K562 (cell line): Measurements from ENCODE around the gene ARL13A. TPM values are rescaled to one million over a fixed set of nuclear protein-coding genes. Genes with fewer than 3 reads are reported as not detected.

Source experiments
- ATAC-seq: fragments of 200-7000 bp; cut with Tn5 transposase; 3 replicates; pipeline ENCODE4 v1.9.1; 2020; ENCODE audit warnings: moderate library complexity
- BruUV-seq: library from RNA; stranded (reverse); fragments of 400-500 nt; replicated peaks from 2 replicates; lab custom pipeline; 2021; lab: Mats Ljungman, UMichigan
- CTCF ChIA-PET: fragments of 300-600 bp; formaldehyde crosslinking; extraction: SDS; loops from one replicate; lab custom pipeline; 2021; ENCODE audit warnings: low intra/inter-chr PET ratio; lab: Yijun Ruan, JAX
- POLR2A ChIA-PET: fragments of 300-600, 350-650 bp; sonication (Branson Sonifier 250); formaldehyde crosslinking; extraction: SDS; loops from one replicate; lab custom pipeline; 2021; ENCODE audit warnings: antibody characterized with exemption, inconsistent platforms; lab: Yijun Ruan, JAX
- DNase-seq, 4 experiments: peaks; one replicate each; pipeline versions ENCODE4 v3.0.0 to v3.0.0-alpha.2; 2011 to 2018; ENCODE audit warnings: low spot score in 3 of 4, mixed read lengths in 3 of 4; ENCODE audit errors: extremely low read depth in 1 of 4
- FAIRE-seq: peaks from 2 replicates; lab custom pipeline; 2011; peaks lifted over from hg19 to GRCh38; lab: Jason Lieb, UNC
- H2AFZ ChIP-seq: 2 replicates; pipeline ENCODE4 v1.6.0; 2011; ENCODE audit warnings: low read depth, low read length, control low read depth, inconsistent platforms
- H3K27ac ChIP-seq: fragments of 200-600 bp; 3 replicates; pipeline ENCODE4 v1.8.0; 2011; ENCODE audit warnings: low read depth, mild to moderate bottlenecking, control low read depth, inconsistent platforms, low read length, moderate library complexity, mixed read lengths; ENCODE audit errors: extremely low read depth
- H3K27me3 ChIP-seq, 2 experiments: fragments of 300-600 bp in 1 of 2; 2 replicates in 1 of 2; 3 replicates in 1 of 2; pipeline versions ENCODE4 v1.6.0 to v1.8.0; 2011; ENCODE audit warnings: inconsistent platforms in 2 of 2, low read length in 2 of 2, mild to moderate bottlenecking in 1 of 2, mixed read lengths in 1 of 2, moderate library complexity in 1 of 2; ENCODE audit not compliant: control insufficient read depth in 2 of 2, insufficient read depth in 2 of 2
- H3K36me3 ChIP-seq: fragments of 300-600 bp; 3 replicates; pipeline ENCODE4 v1.8.0; 2011; ENCODE audit warnings: mild to moderate bottlenecking, low read length, inconsistent platforms; ENCODE audit not compliant: control insufficient read depth, insufficient read depth
- H3K4me1 ChIP-seq, 2 experiments: fragments of 200-600 bp in 1 of 2; replicated peaks in 1 of 2; 2 replicates in 1 of 2; 3 replicates in 1 of 2; pipeline versions ENCODE4 v1.5.1 to v1.8.0; 2011; ENCODE audit warnings: inconsistent platforms in 2 of 2, low read length in 2 of 2, mild to moderate bottlenecking in 1 of 2, mixed read lengths in 1 of 2, moderate library complexity in 1 of 2; ENCODE audit not compliant: control insufficient read depth in 2 of 2, insufficient read depth in 2 of 2
- H3K4me2 ChIP-seq: 2 replicates; pipeline ENCODE4 v1.6.1; 2011; ENCODE audit warnings: low read length, control low read depth, inconsistent platforms, mixed read lengths; ENCODE audit not compliant: insufficient read depth
- H3K4me3 ChIP-seq: fragments of 200-600 bp; sonication (generic), shearing (Covaris generic); 2 replicates; pipeline ENCODE4 v1.5.1; 2016; ENCODE audit warnings: control low read depth, inconsistent platforms
- H3K79me2 ChIP-seq: fragments of 200-600 bp; 3 replicates; pipeline ENCODE4 v1.8.0; 2011; ENCODE audit warnings: low read length, inconsistent platforms; ENCODE audit not compliant: control insufficient read depth, insufficient read depth
- H3K9ac ChIP-seq, 2 experiments: 2 replicates each; pipeline versions ENCODE4 v1.6.0 to v1.6.1; 2011; ENCODE audit warnings: low read depth in 2 of 2, low read length in 2 of 2, control low read depth in 1 of 2, inconsistent platforms in 1 of 2, mild to moderate bottlenecking in 1 of 2, mixed read lengths in 1 of 2; ENCODE audit not compliant: insufficient read depth in 1 of 2
- H3K9me1 ChIP-seq: one replicate; pipeline ENCODE4 v1.6.0; 2011; ENCODE audit warnings: inconsistent platforms, mild to moderate bottlenecking, low read length, moderate library complexity; ENCODE audit not compliant: control insufficient read depth, insufficient read depth
- H3K9me3 ChIP-seq: replicated peaks from 2 replicates; pipeline ENCODE4 v1.5.1; 2011; ENCODE audit warnings: low read depth, low read length, inconsistent platforms; ENCODE audit not compliant: control insufficient read depth, insufficient read depth
- H4K20me1 ChIP-seq: replicated peaks from 2 replicates; pipeline ENCODE4 v1.6.1; 2011; ENCODE audit warnings: low read length, inconsistent platforms, mixed read lengths; ENCODE audit not compliant: control insufficient read depth, insufficient read depth
- CBX1 ChIP-seq: sonication (generic); IDR thresholded peaks from 2 replicates; pipeline ENCODE4 v1.6.1; 2016; ENCODE audit warnings: antibody characterized with exemption, low read depth, mild to moderate bottlenecking
- CTBP1 ChIP-seq: fragments of 450-650 bp; IDR thresholded peaks from 2 replicates; pipeline ENCODE4 v1.6.1; 2016; ENCODE audit warnings: borderline replicate concordance
- HDAC8 ChIP-seq: fragments of 450-650 bp; IDR thresholded peaks from 2 replicates; pipeline ENCODE4 v1.6.1; 2016; ENCODE audit warnings: mild to moderate bottlenecking, missing genetic modification characterization, moderate library complexity, missing compliant biosample characterization
- HSF4 ChIP-seq: fragments of 250-450 bp; sonication (Bioruptor Pico); IDR thresholded peaks from 2 replicates; pipeline ENCODE4 v2.1.2; 2022; ENCODE audit warnings: mild to moderate bottlenecking, moderate library complexity, borderline replicate concordance
- IRF9 ChIP-seq: fragments of 450-650 bp; IDR thresholded peaks from 2 replicates; pipeline ENCODE4 v1.6.1; 2016; ENCODE audit warnings: missing biosample characterization, missing genetic modification characterization
- NFIX ChIP-seq: fragments of 250-450 bp; sonication (Bioruptor Pico); IDR thresholded peaks from 2 replicates; pipeline ENCODE4 v1.4.0; 2020; ENCODE audit warnings: low read depth, mild to moderate bottlenecking, moderate library complexity
- PML ChIP-seq: IDR thresholded peaks from 2 replicates; pipeline ENCODE4 v1.6.1; 2012; ENCODE audit warnings: low read length, inconsistent platforms
- POLR2AphosphoS2 ChIP-seq: IDR thresholded peaks from 2 replicates; pipeline ENCODE4 v1.6.1; 2012; ENCODE audit warnings: low read length, improper control_type of control experiment
- POLR3G ChIP-seq: IDR thresholded peaks from 2 replicates; pipeline ENCODE4 v1.6.1; 2011; ENCODE audit not compliant: insufficient read length, insufficient replicate concordance; ENCODE audit errors: extremely low read depth
- ZBED1 ChIP-seq: IDR thresholded peaks from 2 replicates; pipeline ENCODE4 v1.6.1; 2014
- ZNF507 ChIP-seq: conservative IDR thresholded peaks from 2 replicates; pipeline ENCODE4 v1.6.1; 2017; ENCODE audit warnings: missing genetic modification characterization, missing compliant biosample characterization
- ZNF551 ChIP-seq: fragments of 250-450 bp; sonication (Bioruptor Pico); IDR thresholded peaks from 2 replicates; pipeline ENCODE4 v1.5.0; 2021; ENCODE audit warnings: mild to moderate bottlenecking, moderate library complexity
- WGBS: fragments of 100-300 bp; shearing (Covaris generic); methylation state at CpG from one replicate; pipeline ENCODE4 v1.1.6; 2016; ENCODE audit warnings: low coverage, mixed read lengths; ENCODE audit not compliant: insufficient coverage; ENCODE audit errors: missing lambda C conversion rate; 5-methylcytosine and 5-hydroxymethylcytosine counted together
- in situ Hi-C: fragments of 300-500 bp; cut with MboI; formaldehyde crosslinking; loops from 4 replicates; pipeline ENCODE4 v1.15.0; 2018; ENCODE audit warnings: inconsistent platforms, mixed read lengths
- intact Hi-C: fragments of 100-400 bp; cut with micrococcal nuclease; formaldehyde crosslinking; loops from 2 replicates; pipeline ENCODE4 v1.14.2; 2022
- polyA plus RNA-seq, 8 experiments: library from polyadenylated mRNA; depleted of rRNA in 4 of 8; stranded (reverse) in 5 of 8; unstranded in 3 of 8; fragments of >200 nt; fragmentation: Nextera tagmentation in 2 of 8; fragmentation: Illumina TruSeq in 1 of 8; extraction: Ambion mirVana in 2 of 8; extraction: Trizol in 1 of 8; gene quantifications; 2 replicates each; pipeline versions ENCODE4 v1.2.1 to v1.2.3, GENCODE V29; 2011 to 2014; ENCODE audit warnings: inconsistent platforms in 1 of 8, missing spikeins in 1 of 8
- total RNA-seq, 7 experiments: library from RNA; depleted of rRNA in 6 of 7; stranded (reverse); fragments of >200 nt in 6 of 7; fragmentation: Illumina TruSeq in 2 of 7; extraction: Trizol in 2 of 7; gene quantifications; 2 replicates each; pipeline versions ENCODE4 v1.2.1 to v1.2.3, GENCODE V29; 2011 to 2021; ENCODE audit warnings: low replicate concordance in 1 of 7
- TF ChIP-seq, protein P1 (sequence below), 2 experiments: fragments of 450-650 bp; IDR thresholded peaks; 2 replicates each; pipeline ENCODE4 v1.6.1; 2016; ENCODE audit warnings: mild to moderate bottlenecking in 2 of 2, borderline replicate concordance in 1 of 2, low read depth in 1 of 2, moderate library complexity in 1 of 2
- TF ChIP-seq, protein P2 (sequence below): sonication (generic); formaldehyde crosslinking; IDR thresholded peaks from 2 replicates; pipeline ENCODE4 v1.8.1; 2022; ENCODE audit warnings: missing genetic modification reagents

Gene ARL13A
- total and polyA plus RNA-seq, 9 of the 15 experiments (the other 6 are each of a cell fraction or from before 2014, with no cell fraction given): not detected

DNA sequence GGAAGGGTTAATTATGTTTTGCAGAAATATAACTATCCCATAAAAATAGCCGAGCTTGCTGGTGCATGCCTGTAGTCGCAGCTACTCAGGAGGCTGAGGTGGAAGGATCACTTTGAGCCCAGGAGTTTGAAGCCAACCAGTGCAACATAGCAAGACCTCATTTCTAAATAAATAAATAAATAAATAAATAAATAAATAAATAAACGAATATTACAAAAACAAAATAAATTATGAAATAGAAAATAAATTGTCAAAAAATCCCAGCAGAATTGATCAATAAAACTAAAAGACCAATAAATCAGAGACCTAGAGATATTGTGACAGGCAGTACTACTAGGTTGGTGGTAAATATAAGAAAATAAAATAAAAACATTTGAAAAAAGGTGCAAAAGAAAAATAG, 6.7 kb upstream of the ARL13A start:
- 9% methylated on average over 3 of the region's 3 CpGs for WGBS
- CTCF ChIA-PET: no interaction called here
- intact Hi-C loops: no loop called here
- TF ChIP-seq HSF4 (CRISPR knock-in tag) (no peak), PML (no peak), POLR3G (no peak), HDAC8 (tag) (no peak), CTBP1 (no peak), ZNF507 (tag) (no peak), IRF9 (tag) (no peak), NFIX (CRISPR knock-in tag) (no peak), ZBED1 (no peak), ZNF551 (no peak), POLR2AphosphoS2 (no peak), CBX1 (no peak)
- TF ChIP-seq, protein P1, sequence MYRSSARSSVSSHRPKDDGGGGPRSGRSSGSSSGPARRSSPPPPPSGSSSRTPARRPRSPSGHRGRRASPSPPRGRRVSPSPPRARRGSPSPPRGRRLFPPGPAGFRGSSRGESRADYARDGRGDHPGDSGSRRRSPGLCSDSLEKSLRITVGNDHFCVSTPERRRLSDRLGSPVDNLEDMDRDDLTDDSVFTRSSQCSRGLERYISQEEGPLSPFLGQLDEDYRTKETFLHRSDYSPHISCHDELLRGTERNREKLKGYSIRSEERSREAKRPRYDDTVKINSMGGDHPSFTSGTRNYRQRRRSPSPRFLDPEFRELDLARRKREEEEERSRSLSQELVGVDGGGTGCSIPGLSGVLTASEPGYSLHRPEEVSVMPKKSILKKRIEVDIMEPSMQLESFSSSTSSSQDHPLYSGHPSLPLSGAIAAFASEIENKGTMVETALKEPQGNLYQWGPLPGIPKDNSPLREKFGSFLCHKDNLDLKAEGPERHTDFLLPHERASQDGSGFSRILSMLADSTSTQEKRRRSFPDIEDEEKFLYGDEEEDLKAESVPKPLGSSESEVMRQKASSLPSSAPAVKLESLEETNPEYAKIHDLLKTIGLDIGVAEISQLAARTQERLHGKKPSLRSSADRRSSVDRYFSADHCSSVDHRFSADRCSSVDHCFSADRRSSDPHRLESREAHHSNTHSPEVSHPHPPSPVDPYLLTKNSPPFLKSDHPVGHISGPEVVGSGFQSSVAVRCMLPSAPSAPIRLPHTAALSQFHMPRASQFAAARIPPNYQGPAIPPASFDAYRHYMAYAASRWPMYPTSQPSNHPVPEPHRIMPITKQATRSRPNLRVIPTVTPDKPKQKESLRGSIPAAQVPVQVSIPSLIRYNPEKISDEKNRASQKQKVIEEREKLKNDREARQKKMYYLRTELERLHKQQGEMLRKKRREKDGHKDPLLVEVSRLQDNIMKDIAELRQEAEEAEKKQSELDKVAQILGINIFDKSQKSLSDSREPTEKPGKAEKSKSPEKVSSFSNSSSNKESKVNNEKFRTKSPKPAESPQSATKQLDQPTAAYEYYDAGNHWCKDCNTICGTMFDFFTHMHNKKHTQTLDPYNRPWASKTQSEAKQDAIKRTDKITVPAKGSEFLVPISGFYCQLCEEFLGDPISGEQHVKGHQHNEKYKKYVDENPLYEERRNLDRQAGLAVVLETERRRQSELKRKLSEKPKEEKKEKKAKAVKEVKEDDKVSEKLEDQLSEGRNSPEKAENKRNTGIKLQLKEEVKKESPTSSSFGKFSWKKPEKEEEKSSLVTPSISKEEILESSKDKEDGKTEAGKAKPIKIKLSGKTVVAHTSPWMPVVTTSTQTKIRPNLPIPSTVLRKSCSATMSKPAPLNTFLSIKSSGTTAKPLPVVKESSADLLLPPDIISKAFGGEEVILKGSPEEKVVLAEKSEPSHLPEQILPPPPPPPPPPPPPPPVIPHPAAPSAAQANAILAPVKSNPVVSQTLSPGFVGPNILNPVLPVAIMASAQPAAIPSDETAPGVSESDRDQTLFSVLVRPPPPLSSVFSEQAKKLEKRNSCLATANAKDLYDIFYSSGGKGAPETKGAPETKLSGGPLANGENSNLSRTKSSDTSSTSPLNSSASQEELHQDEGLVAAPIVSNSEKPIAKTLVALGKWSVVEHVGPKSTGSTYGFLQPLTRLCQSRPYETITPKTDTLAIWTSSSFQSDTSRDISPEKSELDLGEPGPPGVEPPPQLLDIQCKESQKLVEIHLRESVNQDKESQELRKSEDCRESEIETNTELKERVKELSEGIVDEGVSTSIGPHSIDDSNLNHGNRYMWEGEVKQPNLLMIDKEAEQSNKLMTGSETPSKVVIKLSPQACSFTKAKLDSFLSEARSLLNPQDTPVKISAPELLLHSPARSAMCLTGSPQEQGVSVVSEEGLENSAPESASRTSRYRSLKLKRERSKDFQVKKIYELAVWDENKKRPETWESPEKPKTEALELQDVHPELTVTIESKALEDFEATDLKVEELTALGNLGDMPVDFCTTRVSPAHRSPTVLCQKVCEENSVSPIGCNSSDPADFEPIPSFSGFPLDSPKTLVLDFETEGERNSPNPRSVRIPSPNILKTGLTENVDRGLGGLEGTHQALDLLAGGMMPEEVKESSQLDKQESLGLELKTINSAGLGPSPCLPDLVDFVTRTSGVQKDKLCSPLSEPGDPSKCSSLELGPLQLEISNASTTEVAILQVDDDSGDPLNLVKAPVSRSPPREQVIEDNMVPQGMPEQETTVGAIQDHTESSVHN (IDR thresholded peaks at IDR 0.05; ENCODE audit: borderline replicate concordance in 1 of 2, low read depth in 1 of 2): no peak
- TF ChIP-seq, protein P2, sequence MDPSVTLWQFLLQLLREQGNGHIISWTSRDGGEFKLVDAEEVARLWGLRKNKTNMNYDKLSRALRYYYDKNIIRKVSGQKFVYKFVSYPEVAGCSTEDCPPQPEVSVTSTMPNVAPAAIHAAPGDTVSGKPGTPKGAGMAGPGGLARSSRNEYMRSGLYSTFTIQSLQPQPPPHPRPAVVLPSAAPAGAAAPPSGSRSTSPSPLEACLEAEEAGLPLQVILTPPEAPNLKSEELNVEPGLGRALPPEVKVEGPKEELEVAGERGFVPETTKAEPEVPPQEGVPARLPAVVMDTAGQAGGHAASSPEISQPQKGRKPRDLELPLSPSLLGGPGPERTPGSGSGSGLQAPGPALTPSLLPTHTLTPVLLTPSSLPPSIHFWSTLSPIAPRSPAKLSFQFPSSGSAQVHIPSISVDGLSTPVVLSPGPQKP (CRISPR knock-in tag): no peak

More for the DNA sequence above, 6.7 kb upstream of the ARL13A start:
- Histone ChIP-seq H3K4me1 (no peaks in the 10 kb centered on the region; a peak in 1 of 5 replicates), H2AFZ (no peak overlapping the region), H3K27me3 (no peaks in the 10 kb centered on the region), H3K9ac (no peak overlapping the region), H3K27ac (no peak overlapping the region), H3K4me3 (no peak overlapping the region), H3K79me2 (no peaks in the 10 kb centered on the region), H4K20me1 (no peaks in the 10 kb centered on the region), H3K36me3 (no peaks in the 10 kb centered on the region), H3K9me3 (no peaks in the 10 kb centered on the region), H3K4me2 (no peak overlapping the region), H3K9me1 (no peaks in the 10 kb centered on the region)
- DNase-seq (no peak), ATAC-seq (no peak), FAIRE-seq (no peak)
- BruUV-seq: no TSS peak
- in situ Hi-C loops: no loop called here
- POLR2A ChIA-PET: interaction anchor here (0.7 kb wide), 1 partner anchor 20 kb away, joined by 3 read pairs; no protein-coding TSS in a partner anchor
